Measurements from ENCODE around the gene OR6A2. TPM values are rescaled to one million over a fixed set of nuclear protein-coding genes. Genes with fewer than 3 reads are reported as not detected.

OR6A2 gene
- 7.3 and 9.5 TPM in 2 replicates for total RNA-seq (2013; cell fraction: nucleolus; rRNA removed)
- 0.05 and 0.17 TPM in 2 replicates for total RNA-seq (2014; rRNA removed)
- total RNA-seq (2014; rRNA removed; fragmentation: Illumina TruSeq; extraction: Trizol): 0.04 and 0.05 TPM in 2 replicates
- total RNA-seq (2021): not detected in 2 replicates
- polyA plus RNA-seq (2011; ENCODE audit: low read depth): not detected
- polyA plus RNA-seq (2011; rRNA removed): 0.03 TPM in 1 of 2 replicates, not detected in the other
- polyA plus RNA-seq (2011; cell fraction: cytosol; rRNA removed): not detected in 2 replicates
- 0.19 and 0.39 TPM in 2 replicates for polyA plus RNA-seq (2011; cell fraction: nucleus; rRNA removed)
- not detected in 2 replicates for polyA plus RNA-seq (2012)
- polyA plus RNA-seq (2014; fragmentation: Illumina TruSeq; extraction: Trizol): not detected in 2 replicates
- polyA plus RNA-seq (2014; fragmentation: Nextera tagmentation; extraction: Ambion mirVana): not detected
- polyA plus RNA-seq (2014; rRNA removed): not detected in 2 replicates
- polyA plus RNA-seq (2016; fragmentation: Nextera tagmentation; extraction: Ambion mirVana): not detected
- polyA minus RNA-seq (2011; rRNA and poly(A)+ RNA removed): 1.9 and 2.3 TPM in 2 replicates
- polyA minus RNA-seq (2011; cell fraction: cytosol; rRNA and poly(A)+ RNA removed): not detected in 2 replicates
- 1.5 and 3.5 TPM in 2 replicates for polyA minus RNA-seq (2011; cell fraction: nucleus; rRNA and poly(A)+ RNA removed)
- Bru-seq, nascent RNA: percentile 18 among the genes with signal in this experiment
- BruChase-seq, experiment 1, labeled RNA remaining after a 6-hour chase: percentile 27 among the genes with signal in this experiment
- percentile 29 among the genes with signal in this experiment for BruChase-seq, experiment 2, labeled RNA remaining after a 2-hour chase
- long read RNA-seq, experiment 1: 0 reads
- long read RNA-seq, experiment 2: 0 reads

DNA sequence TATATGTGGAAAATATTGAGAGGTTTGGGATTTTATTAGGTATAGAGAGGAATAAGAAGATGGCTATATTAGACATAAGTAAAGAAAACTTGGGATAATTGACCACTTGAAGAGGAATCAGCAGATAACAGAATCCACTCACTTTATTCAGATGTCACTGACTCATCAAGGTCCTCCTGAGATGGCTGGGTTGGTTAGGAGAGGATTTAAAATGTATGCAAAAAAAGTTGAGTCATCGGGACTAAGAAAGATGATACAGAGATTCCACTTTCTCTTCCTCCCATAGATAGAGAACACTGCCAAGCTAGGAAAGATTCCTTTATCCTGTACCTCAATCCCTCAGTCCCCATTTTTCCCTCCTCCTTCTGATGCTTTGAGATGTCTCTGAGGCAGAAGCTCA is at the start of gene OR6A2:
TSS of gene OR6A2 (minus strand) at position 288 of the 400 bp plus-strand sequence. CDS start 3,981 bp downstream, outside the sequence.
- RAD21 ChIA-PET (ENCODE audit: unreplicated experiment): no interaction called here
- POLR2A ChIA-PET: no interaction called here
- TF ChIP-seq TARDBP (IDR thresholded peaks at IDR 0.05; ENCODE audit: borderline replicate concordance) (no peak), SPI1 (IDR thresholded peaks at IDR 0.05; ENCODE audit: borderline replicate concordance, insufficient read depth, low read depth, low read length) (no peak), EED (IDR thresholded peaks at IDR 0.05; ENCODE audit: low read depth) (no peak), ZBTB4 (CRISPR knock-in tag; IDR thresholded peaks at IDR 0.05) (no peak), EZH2 (IDR thresholded peaks at IDR 0.05; ENCODE audit: borderline replicate concordance, control insufficient read depth, low read depth, low read length) (no peak), RELA (IDR thresholded peaks at IDR 0.05; ENCODE audit: borderline replicate concordance, partially characterized antibody) (no peak), GATAD2B (conservative IDR thresholded peaks at IDR 0.05; ENCODE audit: low read depth) (no peak), NFXL1 (IDR thresholded peaks at IDR 0.05; ENCODE audit: borderline replicate concordance) (no peak), ZBTB11 (CRISPR knock-in tag; IDR thresholded peaks at IDR 0.05) (no peak), PKNOX1 (IDR thresholded peaks at IDR 0.05) (no peak)
- TF ChIP-seq, protein P1, sequence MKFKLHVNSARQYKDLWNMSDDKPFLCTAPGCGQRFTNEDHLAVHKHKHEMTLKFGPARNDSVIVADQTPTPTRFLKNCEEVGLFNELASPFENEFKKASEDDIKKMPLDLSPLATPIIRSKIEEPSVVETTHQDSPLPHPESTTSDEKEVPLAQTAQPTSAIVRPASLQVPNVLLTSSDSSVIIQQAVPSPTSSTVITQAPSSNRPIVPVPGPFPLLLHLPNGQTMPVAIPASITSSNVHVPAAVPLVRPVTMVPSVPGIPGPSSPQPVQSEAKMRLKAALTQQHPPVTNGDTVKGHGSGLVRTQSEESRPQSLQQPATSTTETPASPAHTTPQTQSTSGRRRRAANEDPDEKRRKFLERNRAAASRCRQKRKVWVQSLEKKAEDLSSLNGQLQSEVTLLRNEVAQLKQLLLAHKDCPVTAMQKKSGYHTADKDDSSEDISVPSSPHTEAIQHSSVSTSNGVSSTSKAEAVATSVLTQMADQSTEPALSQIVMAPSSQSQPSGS (IDR thresholded peaks at IDR 0.05; ENCODE audit: low read length): no peak

More for the DNA sequence above, at the start of gene OR6A2:
- H3K4me2 ChIP-seq (ENCODE audit: control insufficient read depth, insufficient read depth): no peak within 1 kb of the TSS
- BruUV-seq (replicated peaks): no TSS peak
- intact Hi-C loops (cut with micrococcal nuclease; ENCODE audit: unreplicated experiment) (no loop called here), in situ Hi-C loops (cut with MboI) (no loop called here)
- no peak within 1 kb of the TSS for H3K9ac ChIP-seq (ENCODE audit: control insufficient read depth, insufficient read depth, low read length)
- DNase-seq (ENCODE audit: low read depth, low spot score) (no peak), ATAC-seq (no peak), FAIRE-seq (no peak)
- H3K79me2 ChIP-seq (ENCODE audit: control insufficient read depth, insufficient read depth, low read length): no peaks in the 10 kb centered on the region
- H4K20me1 ChIP-seq (ENCODE audit: control insufficient read depth, insufficient read depth): no peaks in the 10 kb centered on the region
- ChIA-PET CTCF (interaction anchor here (0.7 to 4.5 kb wide), 2 partner anchors 13 to 547 kb away, joined by 3 to 25 read pairs; no protein-coding TSS in a partner anchor), SMC1A (ENCODE audit: uncharacterized antibody, unreplicated experiment) (no interaction called here)
- no peak within 1 kb of the TSS for H3K4me3 ChIP-seq
- no peak within 1 kb of the TSS for H3K27ac ChIP-seq (ENCODE audit: control insufficient read depth, insufficient read depth)
- H3K36me3 ChIP-seq (ENCODE audit: control insufficient read depth in 2 of 2, insufficient read depth in 2 of 2, low read length in 1 of 2): no peaks in the 10 kb centered on the region
- H3K4me1 ChIP-seq (ENCODE audit: control insufficient read depth, insufficient read depth, low read length): no peaks in the 10 kb centered on the region
- H3K9me3 ChIP-seq (replicated peaks; ENCODE audit: control insufficient read depth, insufficient read depth, low read length): no peaks in the 10 kb centered on the region; the same call in 2 of the 3 replicates
- H3K27me3 ChIP-seq (replicated peaks in 1 of 2; ENCODE audit: control insufficient read depth in 2 of 2, insufficient read depth in 2 of 2, low read length in 1 of 2): no peaks in the 10 kb centered on the region
- H2AFZ ChIP-seq (ENCODE audit: control insufficient read depth, low read depth, low read length): no peak within 1 kb of the TSS
- 0% methylated on average over 1 of the region's 1 CpG for WGBS (ENCODE audit: insufficient coverage, insufficient replicate concordance, low lambda C conversion rate, missing lambda C conversion rate)
